H1 (cell line): ENCODE measurements around the gene STAU1.

Experiments
- ASH2L ChIP-seq: fragments of 200-600, 300-600 bp; sonication (generic); IDR thresholded peaks from one replicate; pipeline ENCODE4 v1.7.1; 2017; ENCODE audit warnings: low read length
- CHD2 ChIP-seq: IDR thresholded peaks from 2 replicates; pipeline ENCODE4 v1.6.1; 2012; ENCODE audit warnings: low read length, improper control_type of control experiment
- EZH2 ChIP-seq: fragments of 200-600 bp; sonication (generic); IDR thresholded peaks from 2 replicates; pipeline ENCODE4 v1.7.1; 2012; ENCODE audit warnings: low read depth, mild to moderate bottlenecking, moderate library complexity, low read length, inconsistent platforms; ENCODE audit not compliant: severe bottlenecking
- JUND ChIP-seq: IDR thresholded peaks from 2 replicates; pipeline ENCODE4 v1.6.1; 2011; ENCODE audit warnings: mild to moderate bottlenecking, improper control_type of control experiment, low read length
- KDM5A ChIP-seq: fragments of 200-600 bp; IDR thresholded peaks from 2 replicates; pipeline ENCODE4 v1.7.1; 2012; ENCODE audit warnings: mild to moderate bottlenecking, low read length, inconsistent platforms, mixed read lengths
- POLR2A ChIP-seq, 2 experiments: IDR thresholded peaks; 1 replicate in 1 of 2; 2 replicates in 1 of 2; pipeline ENCODE4 v1.6.1; 2011; ENCODE audit warnings: low read depth in 2 of 2, low read length in 2 of 2, mild to moderate bottlenecking in 2 of 2; ENCODE audit errors: control extremely low read depth in 1 of 2
- POLR2AphosphoS5 ChIP-seq: IDR thresholded peaks from 2 replicates; pipeline ENCODE4 v1.6.1; 2011; ENCODE audit warnings: low read depth, low read length
- RAD21 ChIP-seq, 2 experiments: IDR thresholded peaks in 1 of 2; conservative IDR thresholded peaks in 1 of 2; 2 replicates each; pipeline ENCODE4 v1.6.1; 2011; ENCODE audit warnings: low read depth in 2 of 2, low read length in 2 of 2, improper control_type of control experiment in 1 of 2, inconsistent platforms in 1 of 2, mild to moderate bottlenecking in 1 of 2, moderate library complexity in 1 of 2
- SP1 ChIP-seq: IDR thresholded peaks from 2 replicates; pipeline ENCODE4 v1.6.1; 2011; ENCODE audit warnings: low read depth, low read length
- TAF1 ChIP-seq: IDR thresholded peaks from 2 replicates; pipeline ENCODE4 v1.6.1; 2011; ENCODE audit warnings: mild to moderate bottlenecking, low read depth, low read length
- TBP ChIP-seq: IDR thresholded peaks from 2 replicates; pipeline ENCODE4 v1.6.1; 2011; ENCODE audit warnings: low read depth, low read length, improper control_type of control experiment
- TCF12 ChIP-seq: IDR thresholded peaks from 2 replicates; pipeline ENCODE4 v1.6.1; 2011; ENCODE audit warnings: low read depth, mild to moderate bottlenecking, low read length
- TF ChIP-seq, protein P1 (sequence below), 3 experiments: IDR thresholded peaks; 1 replicate in 2 of 3; 2 replicates in 1 of 3; pipeline versions ENCODE4 v1.5.1 to v1.6.1; 2011; ENCODE audit warnings: low read length in 3 of 3, mild to moderate bottlenecking in 3 of 3, inconsistent platforms in 2 of 3, low read depth in 1 of 3, moderate library complexity in 1 of 3; ENCODE audit not compliant: insufficient read depth in 1 of 3; ENCODE audit errors: control extremely low read depth in 1 of 3

- TF ChIP-seq EZH2 (no peak), RAD21 (IDR thresholded peaks at IDR 0.05 in 1 of 2, conservative IDR thresholded peaks at IDR 0.05 in 1 of 2; ENCODE audit: low read depth in 2 of 2, low read length in 2 of 2) (no peak), JUND (no peak), TCF12 (no peak), POLR2A (IDR thresholded peaks at IDR 0.05; ENCODE audit: control extremely low read depth in 1 of 2, low read depth in 2 of 2, low read length in 2 of 2) (no peak), SP1 (no peak), POLR2AphosphoS5 (no peak), KDM5A (no peak), CHD2 (no peak), TBP (no peak), TAF1 (no peak), ASH2L (no peak)
- TF ChIP-seq, protein P1, sequence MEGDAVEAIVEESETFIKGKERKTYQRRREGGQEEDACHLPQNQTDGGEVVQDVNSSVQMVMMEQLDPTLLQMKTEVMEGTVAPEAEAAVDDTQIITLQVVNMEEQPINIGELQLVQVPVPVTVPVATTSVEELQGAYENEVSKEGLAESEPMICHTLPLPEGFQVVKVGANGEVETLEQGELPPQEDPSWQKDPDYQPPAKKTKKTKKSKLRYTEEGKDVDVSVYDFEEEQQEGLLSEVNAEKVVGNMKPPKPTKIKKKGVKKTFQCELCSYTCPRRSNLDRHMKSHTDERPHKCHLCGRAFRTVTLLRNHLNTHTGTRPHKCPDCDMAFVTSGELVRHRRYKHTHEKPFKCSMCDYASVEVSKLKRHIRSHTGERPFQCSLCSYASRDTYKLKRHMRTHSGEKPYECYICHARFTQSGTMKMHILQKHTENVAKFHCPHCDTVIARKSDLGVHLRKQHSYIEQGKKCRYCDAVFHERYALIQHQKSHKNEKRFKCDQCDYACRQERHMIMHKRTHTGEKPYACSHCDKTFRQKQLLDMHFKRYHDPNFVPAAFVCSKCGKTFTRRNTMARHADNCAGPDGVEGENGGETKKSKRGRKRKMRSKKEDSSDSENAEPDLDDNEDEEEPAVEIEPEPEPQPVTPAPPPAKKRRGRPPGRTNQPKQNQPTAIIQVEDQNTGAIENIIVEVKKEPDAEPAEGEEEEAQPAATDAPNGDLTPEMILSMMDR (IDR thresholded peaks at IDR 0.05; ENCODE audit: control extremely low read depth in 1 of 3, insufficient read depth in 1 of 3, low read depth in 1 of 3, low read length in 3 of 3): no peak
These were observed 48.2 kb upstream of the STAU1 start for GRCh38 chr20:49236301-49236700.
